Psoas muscle (tissue), 8 donors: ENCODE data around the gene SCGB1D2. TPM values are rescaled to one million over a fixed set of nuclear protein-coding genes. Genes with fewer than 3 reads are reported as not detected.
A peak's percentile ranks its signal among the peaks of the same experiment; 100 is the strongest.
"Not testable (repeated sequence)": the region's sequence is repeated elsewhere in the genome, so short reads cannot be mapped to it uniquely, and the experiment has no call there.

Experiments used
- ATAC-seq, 4 donors: fragments of 200-7000 bp; cut with Tn5 transposase; one replicate each; pipeline ENCODE4 v1.9.1; 2020; ENCODE audit warnings: moderate library complexity in 3 of 4, mild to moderate bottlenecking in 2 of 4
- DNase-seq, 2 donors: peaks; one replicate each; pipeline ENCODE4 v3.0.0-alpha.2; 2020
- H3K27ac ChIP-seq: fragments of 200-600 bp; one replicate; pipeline ENCODE4 v1.8.0; 2022
- H3K27me3 ChIP-seq, 3 donors: fragments of 200-600 bp in 1 of 3; one replicate each; pipeline versions ENCODE4 v1.6.1 to v1.8.0; 2013 to 2022; ENCODE audit warnings: low read length in 2 of 3, mild to moderate bottlenecking in 2 of 3, moderate library complexity in 1 of 3; ENCODE audit not compliant: insufficient read depth in 3 of 3
- H3K36me3 ChIP-seq, 2 donors: fragments of 200-600 bp in 1 of 2; one replicate each; pipeline versions ENCODE4 v1.6.1 to v1.8.0; 2013 to 2022; ENCODE audit warnings: low read depth in 1 of 2, mild to moderate bottlenecking in 1 of 2, moderate library complexity in 1 of 2; ENCODE audit not compliant: insufficient read depth in 1 of 2
- H3K4me1 ChIP-seq: fragments of 200-600 bp; one replicate; pipeline ENCODE4 v1.8.0; 2022
- H3K4me3 ChIP-seq: fragments of 200-600 bp; one replicate; pipeline ENCODE4 v1.8.0; 2022; ENCODE audit warnings: mild to moderate bottlenecking
- H3K9me3 ChIP-seq: fragments of 200-600 bp; one replicate; pipeline ENCODE4 v1.8.0; 2022
- WGBS, 3 donors: extraction: QIAGEN DNeasy Blood & Tissue Kit; methylation state at CpG; one replicate each; pipeline versions ENCODE4 v1.1.6 to v1.1.7; 2013; 5-methylcytosine and 5-hydroxymethylcytosine counted together
- intact Hi-C, 2 donors: fragments of 100-400 bp; cut with DNase I; formaldehyde crosslinking; loops; one replicate each; pipeline versions ENCODE4 v1.11.0 to v1.14.2; 2022
- long read RNA-seq, 2 donors: library from polyadenylated mRNA; unstranded; transcript quantifications; one replicate each; pipeline ENCODE4 v2.0.0, GENCODE V29; 2021
- polyA plus RNA-seq, 3 donors: library from polyadenylated mRNA; stranded (reverse); fragments of 200-250 nt; gene quantifications; one replicate each; pipeline ENCODE4 v1.2.3, GENCODE V29; 2013
- total RNA-seq, 4 donors: library from RNA; stranded (reverse); fragmentation: NEBNext Ultra II Directional in 2 of 4; extraction: Animal tissue kit (Norgen Biotek cat#: 25700) in 2 of 4; gene quantifications; one replicate each; pipeline versions ENCODE4 v1.2.1 to v1.2.4, GENCODE V29; 2021 to 2023
- TF ChIP-seq, protein P1 (sequence below): fragments of 200-600 bp; IDR thresholded peaks from one replicate; pipeline ENCODE4 v1.8.0; 2022; ENCODE audit warnings: antibody characterized with exemption
- donor health status: healthy with polysubstance abuse.
- donor health status: DM: no; HTN: no; CAD: no; lungs with moderate emphysema.
- donor health status: Bipolar disorder and iron deficiency.
- donor health status: healthy.
- donor health status: DM: yes; HTN: yes; CAD: no.
- donor health status: DM: no; HTN: no; CAD: no.
- donor health status: DM: no; HTN: no; CAD: no.
- donor health status: DM: yes; HTN: yes; CAD: no.

Gene SCGB1D2, protein sequence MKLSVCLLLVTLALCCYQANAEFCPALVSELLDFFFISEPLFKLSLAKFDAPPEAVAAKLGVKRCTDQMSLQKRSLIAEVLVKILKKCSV
- total RNA-seq (1 to 10 TPM in 2 of 4 donors, under 1 TPM in 1, not detected in 1; 0.67 to 3.4 (median 1.5) TPM), polyA plus RNA-seq (1 to 10 TPM in 2 of 3 donors, under 1 TPM in 1; 0.73 to 8.8 (median 1.1) TPM)
- long read RNA-seq, donor 1: 0 reads
- long read RNA-seq, donor 2: 0 reads

- intact Hi-C loops: no loop called here
- ATAC-seq (peak; percentile 97 to 99 (median 98)), DNase-seq (peak; percentile 58 to 81)
- H3K9me3 ChIP-seq: no peaks in the 10 kb centered on the region
- H3K27ac ChIP-seq: peak within 1 kb of the TSS; percentile 71
- no peaks in the 10 kb centered on the region for H3K4me1 ChIP-seq
- TF ChIP-seq, protein P1, sequence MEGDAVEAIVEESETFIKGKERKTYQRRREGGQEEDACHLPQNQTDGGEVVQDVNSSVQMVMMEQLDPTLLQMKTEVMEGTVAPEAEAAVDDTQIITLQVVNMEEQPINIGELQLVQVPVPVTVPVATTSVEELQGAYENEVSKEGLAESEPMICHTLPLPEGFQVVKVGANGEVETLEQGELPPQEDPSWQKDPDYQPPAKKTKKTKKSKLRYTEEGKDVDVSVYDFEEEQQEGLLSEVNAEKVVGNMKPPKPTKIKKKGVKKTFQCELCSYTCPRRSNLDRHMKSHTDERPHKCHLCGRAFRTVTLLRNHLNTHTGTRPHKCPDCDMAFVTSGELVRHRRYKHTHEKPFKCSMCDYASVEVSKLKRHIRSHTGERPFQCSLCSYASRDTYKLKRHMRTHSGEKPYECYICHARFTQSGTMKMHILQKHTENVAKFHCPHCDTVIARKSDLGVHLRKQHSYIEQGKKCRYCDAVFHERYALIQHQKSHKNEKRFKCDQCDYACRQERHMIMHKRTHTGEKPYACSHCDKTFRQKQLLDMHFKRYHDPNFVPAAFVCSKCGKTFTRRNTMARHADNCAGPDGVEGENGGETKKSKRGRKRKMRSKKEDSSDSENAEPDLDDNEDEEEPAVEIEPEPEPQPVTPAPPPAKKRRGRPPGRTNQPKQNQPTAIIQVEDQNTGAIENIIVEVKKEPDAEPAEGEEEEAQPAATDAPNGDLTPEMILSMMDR: no peak
- 5 to 16% (median 11%) methylated on average over 3 of the region's 3 CpGs for WGBS, 3 donors
- H3K27me3 ChIP-seq: peaks cover 0 to 4% (median 0%) of the 10 kb centered on the region in 3 donors
- no peak within 1 kb of the TSS for H3K4me3 ChIP-seq
- H3K36me3 ChIP-seq: no peaks in the 10 kb centered on the region
Measured at GRCh38 chr11:62242021-62242420, at the start of gene SCGB1D2. SCGB1D2 (plus strand) TSS chr11:62242239; CDS start chr11:62242308, 69 bp downstream.

- 59 to 63% (median 62%) methylated on average over 4 of the region's 4 CpGs for WGBS, 3 donors
Measured at GRCh38 chr11:62193952-62194351, 48.1 kb upstream of the SCGB1D2 start.

DNA sequence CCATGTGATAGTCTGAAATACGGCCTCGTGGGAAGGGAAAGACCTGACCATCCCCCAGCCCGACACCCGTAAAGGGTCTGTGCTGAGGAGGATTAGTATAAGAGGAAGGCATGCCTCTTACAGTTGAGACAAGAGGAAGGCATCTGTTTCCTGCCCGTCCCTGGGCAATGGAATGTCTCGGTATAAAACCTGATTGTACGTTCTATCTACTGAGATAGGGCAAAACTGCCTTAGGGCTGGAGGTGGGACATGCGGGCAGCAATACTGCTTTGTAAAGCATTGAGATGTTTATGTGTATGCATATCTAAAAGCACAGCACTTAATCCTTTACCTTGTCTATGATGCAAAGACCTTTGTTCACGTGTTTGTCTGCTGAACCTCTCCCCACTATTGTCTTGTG is 47.0 kb upstream of the SCGB1D2 start:
- DNase-seq, H3K9me3 ChIP-seq, H3K36me3 ChIP-seq, ATAC-seq, H3K27ac ChIP-seq, H3K4me1 ChIP-seq, H3K4me3 ChIP-seq, intact Hi-C loops: not testable (repeated sequence)
- 18 to 20% (median 18%) methylated on average over 4 to 5 of the region's 9 CpGs for WGBS, 3 donors
- peaks cover 0 to 28% (median 3%) of the 10 kb centered on the region in 3 donors for H3K27me3 ChIP-seq

More at GRCh38 chr11:62193952-62194351, 48.1 kb upstream of the SCGB1D2 start:
- H3K36me3 ChIP-seq: no peaks in the 10 kb centered on the region
- intact Hi-C loops: no loop called here
- DNase-seq (no peak), ATAC-seq (no peak)
- no peak overlapping the region for H3K4me3 ChIP-seq
- no peaks in the 10 kb centered on the region for H3K4me1 ChIP-seq
- H3K27me3 ChIP-seq: peaks cover 0 to 24% (median 6%) of the 10 kb centered on the region in 3 donors
- TF ChIP-seq, protein P1: no peak
- H3K9me3 ChIP-seq: no peaks in the 10 kb centered on the region
- no peak overlapping the region for H3K27ac ChIP-seq

- no peak for DNase-seq
- no peak overlapping the region for H3K4me3 ChIP-seq
- H3K36me3 ChIP-seq: no peaks in the 10 kb centered on the region
- peaks cover 0 to 28% (median 3%) of the 10 kb centered on the region in 3 donors for H3K27me3 ChIP-seq
- no peak for ATAC-seq
- no peaks in the 10 kb centered on the region for H3K4me1 ChIP-seq
- H3K9me3 ChIP-seq: no peaks in the 10 kb centered on the region
- WGBS, 3 donors: 34 to 48% (median 44%) methylated on average over 7 of the region's 7 CpGs
- intact Hi-C loops: no loop called here
- TF ChIP-seq, protein P1: no peak
- H3K27ac ChIP-seq: no peak overlapping the region
Measured at GRCh38 chr11:62195945-62196344, 46.1 kb upstream of the SCGB1D2 start.

- intact Hi-C loops, H3K4me1 ChIP-seq, H3K4me3 ChIP-seq, H3K9me3 ChIP-seq, DNase-seq, ATAC-seq, H3K27ac ChIP-seq, H3K36me3 ChIP-seq: not testable (repeated sequence)
- WGBS, 3 donors: 74 to 95% (median 94%) methylated on average over 2 of the region's 2 CpGs
- H3K27me3 ChIP-seq: peaks cover 0 to 28% (median 3%) of the 10 kb centered on the region in 3 donors
Measured at GRCh38 chr11:62197400-62197799, 44.6 kb upstream of the SCGB1D2 start.
